K562 (cell line): Measurements from ENCODE around the gene GNAT2. TPM values are rescaled to one million over a fixed set of nuclear protein-coding genes. Genes with fewer than 3 reads are reported as not detected.

ENCODE experiments used
- CREB1 ChIP-seq, 2 experiments: sonication (generic) in 1 of 2; formaldehyde crosslinking in 1 of 2; IDR thresholded peaks; 2 replicates each; pipeline versions ENCODE4 v1.6.1 to v1.8.0; 2012 to 2022; ENCODE audit warnings: inconsistent platforms in 1 of 2, mild to moderate bottlenecking in 1 of 2, missing genetic modification reagents in 1 of 2, moderate library complexity in 1 of 2
- ESRRA ChIP-seq: fragments of 450-650 bp; IDR thresholded peaks from 2 replicates; pipeline ENCODE4 v1.6.1; 2014; ENCODE audit warnings: low read depth, mild to moderate bottlenecking, moderate library complexity, borderline replicate concordance
- FOXK2 ChIP-seq, 2 experiments: fragments of 450-650 bp; IDR thresholded peaks in 1 of 2; conservative IDR thresholded peaks in 1 of 2; 2 replicates each; pipeline ENCODE4 v1.6.1; 2016; ENCODE audit warnings: low read depth in 2 of 2, mild to moderate bottlenecking in 1 of 2
- HDAC3 ChIP-seq: fragments of 450-650 bp; IDR thresholded peaks from 2 replicates; pipeline ENCODE4 v1.6.1; 2018; ENCODE audit warnings: borderline replicate concordance, mild to moderate bottlenecking, moderate library complexity; ENCODE audit not compliant: partially characterized antibody
- HNRNPH1 ChIP-seq: fragments of 200-400 bp; formaldehyde crosslinking; optimal IDR thresholded peaks from 2 replicates; pipeline ENCODE3; 2017; ENCODE audit warnings: low read depth, mild to moderate bottlenecking, low read length, moderate library complexity
- MAFK ChIP-seq: IDR thresholded peaks from 2 replicates; pipeline ENCODE4 v1.6.1; 2011; ENCODE audit warnings: low read length, improper control_type of control experiment
- MAZ ChIP-seq, 2 experiments: fragments of 450-650 bp in 1 of 2; sonication (generic) in 1 of 2; formaldehyde crosslinking; IDR thresholded peaks in 1 of 2; conservative IDR thresholded peaks in 1 of 2; 2 replicates each; pipeline versions ENCODE4 v1.4.0 to v1.5.0; 2020; ENCODE audit warnings: mild to moderate bottlenecking in 1 of 2, missing genetic modification reagents in 1 of 2
- NR3C1 ChIP-seq: sonication (generic); formaldehyde crosslinking; IDR thresholded peaks from 2 replicates; pipeline ENCODE4 v1.8.1; 2022; ENCODE audit warnings: missing genetic modification reagents
- POLR3G ChIP-seq: IDR thresholded peaks from 2 replicates; pipeline ENCODE4 v1.6.1; 2011; ENCODE audit not compliant: insufficient read length, insufficient replicate concordance; ENCODE audit errors: extremely low read depth
- SMAD4 ChIP-seq: fragments of 250-450 bp; sonication (Bioruptor Pico); conservative IDR thresholded peaks from 2 replicates; pipeline ENCODE4 v1.8.0; 2021; ENCODE audit warnings: inconsistent platforms, mild to moderate bottlenecking, moderate library complexity
- polyA plus RNA-seq, 8 experiments: library from polyadenylated mRNA; depleted of rRNA in 4 of 8; stranded (reverse) in 5 of 8; unstranded in 3 of 8; fragments of >200 nt; fragmentation: Nextera tagmentation in 2 of 8; fragmentation: Illumina TruSeq in 1 of 8; extraction: Ambion mirVana in 2 of 8; extraction: Trizol in 1 of 8; gene quantifications; 2 replicates each; pipeline versions ENCODE4 v1.2.1 to v1.2.3, GENCODE V29; 2011 to 2014; ENCODE audit warnings: inconsistent platforms in 1 of 8, missing spikeins in 1 of 8
- total RNA-seq, 7 experiments: library from RNA; depleted of rRNA in 6 of 7; stranded (reverse); fragments of >200 nt in 6 of 7; fragmentation: Illumina TruSeq in 2 of 7; extraction: Trizol in 2 of 7; gene quantifications; 2 replicates each; pipeline versions ENCODE4 v1.2.1 to v1.2.3, GENCODE V29; 2011 to 2021; ENCODE audit warnings: low replicate concordance in 1 of 7
- TF ChIP-seq, protein P1 (sequence below): fragments of 450-650 bp; IDR thresholded peaks from 2 replicates; pipeline ENCODE4 v1.6.1; 2017; ENCODE audit warnings: antibody characterized with exemption, mild to moderate bottlenecking
- TF ChIP-seq, protein P2 (sequence below), 3 experiments: fragments of 200-800 bp in 1 of 3; sonication (Bioruptor generic) in 1 of 3; sonication (generic) in 1 of 3; formaldehyde crosslinking in 1 of 3; IDR thresholded peaks; 2 replicates each; pipeline versions ENCODE4 v1.6.1 to v1.8.0; 2016 to 2022; ENCODE audit warnings: mild to moderate bottlenecking in 2 of 3, missing compliant biosample characterization in 2 of 3, missing genetic modification characterization in 2 of 3, missing genetic modification reagents in 1 of 3

GNAT2 gene
- total and polyA plus RNA-seq, 9 of the 15 experiments (the other 6 are each of a cell fraction or from before 2014, with no cell fraction given): 0.06 to 0.52 (median 0.24) TPM; not detected in 1

DNA sequence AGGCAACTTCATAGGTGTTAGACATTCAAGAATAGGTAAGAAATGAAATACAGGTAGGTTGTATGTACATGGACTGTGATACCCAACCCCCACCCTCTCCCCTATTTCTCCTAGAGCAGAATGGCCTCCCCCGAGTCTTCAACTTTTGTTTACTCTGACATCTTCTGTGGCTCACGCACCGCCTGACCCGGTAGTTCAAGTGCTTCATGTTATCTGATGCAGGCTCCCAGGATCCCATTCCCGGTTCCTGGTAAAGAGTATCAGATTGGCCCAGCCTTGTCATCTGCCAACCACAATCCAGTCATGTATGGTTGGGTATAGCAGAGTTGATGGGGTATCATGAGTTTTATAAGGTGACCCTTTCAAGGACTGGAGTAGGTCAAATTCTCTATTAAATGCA is 61.9 kb downstream of the GNAT2 start (continued):
- no peak for TF ChIP-seq FOXK2 (conservative IDR thresholded peaks at IDR 0.05 in 1 of 2, IDR thresholded peaks at IDR 0.05 in 1 of 2; ENCODE audit: low read depth in 2 of 2)
- 0 out of 2 replicates have a peak, but pooled peaks have one; percentile 16 for TF ChIP-seq SMAD4 (CRISPR knock-in tag)
- TF ChIP-seq POLR3G: no peak
- TF ChIP-seq HNRNPH1: no peak
- TF ChIP-seq, protein P1, sequence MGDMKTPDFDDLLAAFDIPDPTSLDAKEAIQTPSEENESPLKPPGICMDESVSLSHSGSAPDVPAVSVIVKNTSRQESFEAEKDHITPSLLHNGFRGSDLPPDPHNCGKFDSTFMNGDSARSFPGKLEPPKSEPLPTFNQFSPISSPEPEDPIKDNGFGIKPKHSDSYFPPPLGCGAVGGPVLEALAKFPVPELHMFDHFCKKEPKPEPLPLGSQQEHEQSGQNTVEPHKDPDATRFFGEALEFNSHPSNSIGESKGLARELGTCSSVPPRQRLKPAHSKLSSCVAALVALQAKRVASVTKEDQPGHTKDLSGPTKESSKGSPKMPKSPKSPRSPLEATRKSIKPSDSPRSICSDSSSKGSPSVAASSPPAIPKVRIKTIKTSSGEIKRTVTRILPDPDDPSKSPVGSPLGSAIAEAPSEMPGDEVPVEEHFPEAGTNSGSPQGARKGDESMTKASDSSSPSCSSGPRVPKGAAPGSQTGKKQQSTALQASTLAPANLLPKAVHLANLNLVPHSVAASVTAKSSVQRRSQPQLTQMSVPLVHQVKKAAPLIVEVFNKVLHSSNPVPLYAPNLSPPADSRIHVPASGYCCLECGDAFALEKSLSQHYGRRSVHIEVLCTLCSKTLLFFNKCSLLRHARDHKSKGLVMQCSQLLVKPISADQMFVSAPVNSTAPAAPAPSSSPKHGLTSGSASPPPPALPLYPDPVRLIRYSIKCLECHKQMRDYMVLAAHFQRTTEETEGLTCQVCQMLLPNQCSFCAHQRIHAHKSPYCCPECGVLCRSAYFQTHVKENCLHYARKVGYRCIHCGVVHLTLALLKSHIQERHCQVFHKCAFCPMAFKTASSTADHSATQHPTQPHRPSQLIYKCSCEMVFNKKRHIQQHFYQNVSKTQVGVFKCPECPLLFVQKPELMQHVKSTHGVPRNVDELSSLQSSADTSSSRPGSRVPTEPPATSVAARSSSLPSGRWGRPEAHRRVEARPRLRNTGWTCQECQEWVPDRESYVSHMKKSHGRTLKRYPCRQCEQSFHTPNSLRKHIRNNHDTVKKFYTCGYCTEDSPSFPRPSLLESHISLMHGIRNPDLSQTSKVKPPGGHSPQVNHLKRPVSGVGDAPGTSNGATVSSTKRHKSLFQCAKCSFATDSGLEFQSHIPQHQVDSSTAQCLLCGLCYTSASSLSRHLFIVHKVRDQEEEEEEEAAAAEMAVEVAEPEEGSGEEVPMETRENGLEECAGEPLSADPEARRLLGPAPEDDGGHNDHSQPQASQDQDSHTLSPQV: 0 out of 2 replicates have a peak, but pooled peaks have one; percentile 34
- TF ChIP-seq HDAC3: no peak
- peak; percentile 46; the same call in 1 of the 2 replicates for TF ChIP-seq ESRRA
- TF ChIP-seq MAFK: no peak
- TF ChIP-seq, protein P2, sequence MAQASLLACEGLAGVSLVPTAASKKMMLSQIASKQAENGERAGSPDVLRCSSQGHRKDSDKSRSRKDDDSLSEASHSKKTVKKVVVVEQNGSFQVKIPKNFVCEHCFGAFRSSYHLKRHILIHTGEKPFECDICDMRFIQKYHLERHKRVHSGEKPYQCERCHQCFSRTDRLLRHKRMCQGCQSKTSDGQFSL (CRISPR knock-in tag; IDR thresholded peaks at IDR 0.05): no peak
- TF ChIP-seq, protein P2 (tag; IDR thresholded peaks at IDR 0.05): no peak
- TF ChIP-seq MAZ (CRISPR knock-in tag; conservative IDR thresholded peaks at IDR 0.05 in 1 of 2, IDR thresholded peaks at IDR 0.05 in 1 of 2): no peak; a peak in 1 of 4 replicates
- no peak for TF ChIP-seq CREB1 (IDR thresholded peaks at IDR 0.05)
- TF ChIP-seq CREB1 (CRISPR knock-in tag; IDR thresholded peaks at IDR 0.05): no peak
- no peak for TF ChIP-seq NR3C1 (CRISPR knock-in tag)
